ENCODE data around the gene ZNF738. TPM values are rescaled to one million over a fixed set of nuclear protein-coding genes. Genes with fewer than 3 reads are reported as not detected.
"Not testable (repeated sequence)": the region's sequence is repeated elsewhere in the genome, so short reads cannot be mapped to it uniquely, and the experiment has no call there.

ZNF738 gene
- total RNA-seq, 2 experiments from 2014 or later: 17.7 to 18.9 TPM

DNA sequence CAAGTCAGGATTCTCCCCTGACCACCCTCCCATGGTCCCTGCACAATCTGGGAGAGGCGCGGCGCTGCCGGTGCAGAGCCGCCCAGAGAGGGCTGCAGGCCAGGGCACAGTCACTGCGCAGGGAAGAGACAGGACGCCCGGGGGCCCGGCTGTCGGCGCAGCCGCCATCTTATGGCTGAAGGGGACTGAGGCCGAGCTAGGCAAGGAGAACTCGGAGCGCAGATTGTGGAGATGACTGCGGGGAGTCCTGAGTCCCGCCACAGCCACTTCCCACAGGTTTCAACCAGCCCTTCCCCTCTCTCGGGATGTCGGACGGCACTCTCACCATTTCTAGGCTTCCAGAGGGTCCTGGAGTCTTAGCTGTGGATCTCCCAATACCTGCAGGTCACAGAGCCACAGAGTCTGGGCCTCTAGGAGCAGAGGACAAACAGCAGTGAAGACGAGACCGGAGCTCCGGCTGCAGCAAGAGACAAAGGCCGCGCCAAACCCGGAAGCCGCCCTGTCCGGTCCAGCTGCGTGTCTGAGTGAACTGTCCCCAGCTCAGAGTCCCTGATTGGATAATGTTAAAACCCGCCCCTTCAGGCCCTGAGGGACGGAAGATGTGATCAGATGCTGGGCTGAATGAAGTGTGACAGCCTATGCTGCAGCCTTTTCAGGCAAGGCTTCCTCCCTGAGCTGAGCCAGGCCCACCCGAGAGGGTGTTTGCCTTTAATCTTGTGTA, 29.8 kb upstream of the ZNF738 start, which contains the start of gene ZNF708:
Gene ZNF708 (minus strand): TSS at position 526 of the 721 bp plus-strand sequence. CDS start 198 bp downstream, at position 328.
- TF ChIP-seq, protein P1, sequence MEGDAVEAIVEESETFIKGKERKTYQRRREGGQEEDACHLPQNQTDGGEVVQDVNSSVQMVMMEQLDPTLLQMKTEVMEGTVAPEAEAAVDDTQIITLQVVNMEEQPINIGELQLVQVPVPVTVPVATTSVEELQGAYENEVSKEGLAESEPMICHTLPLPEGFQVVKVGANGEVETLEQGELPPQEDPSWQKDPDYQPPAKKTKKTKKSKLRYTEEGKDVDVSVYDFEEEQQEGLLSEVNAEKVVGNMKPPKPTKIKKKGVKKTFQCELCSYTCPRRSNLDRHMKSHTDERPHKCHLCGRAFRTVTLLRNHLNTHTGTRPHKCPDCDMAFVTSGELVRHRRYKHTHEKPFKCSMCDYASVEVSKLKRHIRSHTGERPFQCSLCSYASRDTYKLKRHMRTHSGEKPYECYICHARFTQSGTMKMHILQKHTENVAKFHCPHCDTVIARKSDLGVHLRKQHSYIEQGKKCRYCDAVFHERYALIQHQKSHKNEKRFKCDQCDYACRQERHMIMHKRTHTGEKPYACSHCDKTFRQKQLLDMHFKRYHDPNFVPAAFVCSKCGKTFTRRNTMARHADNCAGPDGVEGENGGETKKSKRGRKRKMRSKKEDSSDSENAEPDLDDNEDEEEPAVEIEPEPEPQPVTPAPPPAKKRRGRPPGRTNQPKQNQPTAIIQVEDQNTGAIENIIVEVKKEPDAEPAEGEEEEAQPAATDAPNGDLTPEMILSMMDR (IDR thresholded peaks at IDR 0.05): no peak

DNA sequence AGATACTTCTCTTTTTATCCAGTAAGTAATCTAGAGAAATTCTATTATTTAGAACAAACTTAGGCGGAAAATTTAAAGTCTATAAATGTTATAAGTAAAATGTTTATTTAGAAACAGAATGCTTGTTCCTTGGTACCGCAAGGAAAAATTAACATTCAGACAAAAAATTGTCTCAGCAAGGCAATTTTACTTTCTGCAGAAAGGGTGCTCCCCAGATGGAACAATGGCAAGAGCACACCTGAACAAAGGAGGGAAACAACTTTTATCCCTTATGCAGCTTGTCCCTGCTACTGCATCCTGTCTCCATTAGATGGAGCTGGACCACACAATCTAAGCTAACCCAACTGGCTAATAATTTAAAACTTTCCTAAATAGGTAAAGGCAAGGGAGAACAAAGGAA, 23.1 kb upstream of the ZNF738 start:
- ChIA-PET CTCF (no interaction called here), POLR2A (no interaction called here)
- intact Hi-C loops (cut with micrococcal nuclease): no loop called here

More for the DNA sequence above, 29.8 kb upstream of the ZNF738 start, which contains the start of gene ZNF708:
- Mint-ChIP-seq H3K4me3 (peak within 1 kb of the TSS; percentile 95), H3K27ac (peak within 1 kb of the TSS; percentile 99), H3K27me3 (no peaks in the 10 kb centered on the region), H3K36me3 (ENCODE audit: low read depth) (peaks cover 30% of the 10 kb centered on the region), H3K4me1 (ENCODE audit: low read depth) (peaks cover 35% of the 10 kb centered on the region), H3K9me3 (peaks cover 13% of the 10 kb centered on the region)
- ChIA-PET CTCF (interaction anchor here (0.8 to 1.8 kb wide), 4 partner anchors 68 to 329 kb away, joined by 3 to 4 read pairs (median 4); no protein-coding TSS in a partner anchor), POLR2A (interaction anchor here (0.6 to 2.2 kb wide), 12 partner anchors 11 to 1469 kb away, joined by 3 to 15 read pairs (median 4); partner anchors contain the start of genes ZNF429, ZNF493 and ZNF738)
- intact Hi-C loops (cut with micrococcal nuclease): no loop called here
- DNase-seq (peak; percentile 91), ATAC-seq (peak; percentile 100)

DNA sequence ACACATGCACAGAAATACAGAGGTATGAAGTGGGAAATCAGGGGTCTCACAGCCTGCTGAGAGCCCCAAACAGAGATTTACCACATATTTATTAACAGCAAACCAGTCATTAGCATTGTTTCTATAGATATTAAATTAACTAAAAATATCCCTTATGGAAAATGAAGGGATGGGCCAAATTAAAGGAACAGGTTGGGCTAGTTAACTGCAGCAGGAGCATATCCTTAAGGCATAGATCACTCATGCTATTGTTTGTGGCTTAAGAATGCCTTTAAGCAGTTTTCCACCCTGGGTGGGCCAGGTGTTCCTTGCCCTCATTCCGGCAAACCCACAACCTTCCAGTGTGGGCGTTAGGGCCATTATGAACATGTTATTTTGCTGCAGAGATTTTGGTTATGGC, 14.0 kb upstream of the ZNF738 start:
- DNase-seq; H3K27me3 Mint-ChIP-seq; intact Hi-C loops (cut with micrococcal nuclease); H3K4me3 Mint-ChIP-seq; CTCF ChIA-PET; ATAC-seq; H3K4me1 Mint-ChIP-seq (ENCODE audit: low read depth); H3K36me3 Mint-ChIP-seq (ENCODE audit: low read depth); H3K27ac Mint-ChIP-seq: not testable (repeated sequence)
- H3K9me3 Mint-ChIP-seq: peaks cover 16% of the 10 kb centered on the region
- POLR2A ChIA-PET: interaction anchor here (0.5 kb wide), 1 partner anchor 37 kb away, joined by 3 read pairs; no protein-coding TSS in a partner anchor

More for the DNA sequence above, 23.1 kb upstream of the ZNF738 start:
- Mint-ChIP-seq H3K27me3 (no peaks in the 10 kb centered on the region), H3K9me3 (peaks cover 30% of the 10 kb centered on the region), H3K36me3 (ENCODE audit: low read depth) (peaks cover 2% of the 10 kb centered on the region), H3K4me1 (ENCODE audit: low read depth) (no peaks in the 10 kb centered on the region), H3K4me3 (no peak overlapping the region), H3K27ac (no peak overlapping the region)
- no peak for DNase-seq
- ATAC-seq: no peak
- TF ChIP-seq, protein P1 (IDR thresholded peaks at IDR 0.05): no peak

DNA sequence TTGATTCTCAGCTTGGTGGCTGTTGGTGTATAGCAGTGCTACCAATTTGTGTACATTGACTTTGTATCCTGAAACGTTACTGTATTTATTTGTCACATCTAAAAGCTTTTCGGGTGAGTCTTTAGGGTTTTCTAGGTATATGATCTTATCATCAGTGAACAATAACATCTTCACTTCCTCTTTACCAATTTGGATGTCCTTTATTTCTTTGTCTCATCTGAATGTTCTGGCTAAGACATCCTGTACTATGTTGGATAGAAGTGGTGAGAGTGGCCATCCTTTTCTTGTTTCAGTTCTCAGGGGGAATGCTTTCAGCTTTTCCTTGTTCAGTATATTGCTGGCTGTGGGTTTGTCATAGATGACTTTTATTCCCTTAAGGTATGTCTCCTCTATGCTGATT, 6.0 kb upstream of the ZNF738 start:
- ChIA-PET POLR2A (no interaction called here), CTCF (no interaction called here)
- no peaks in the 10 kb centered on the region for H3K4me1 Mint-ChIP-seq (ENCODE audit: low read depth)
- H3K9me3 Mint-ChIP-seq: peaks cover 16% of the 10 kb centered on the region
- DNase-seq (no peak), ATAC-seq (no peak)
- no peak overlapping the region for H3K27ac Mint-ChIP-seq
- H3K4me3 Mint-ChIP-seq: no peak overlapping the region
- H3K36me3 Mint-ChIP-seq (ENCODE audit: low read depth): no peaks in the 10 kb centered on the region
- H3K27me3 Mint-ChIP-seq: no peaks in the 10 kb centered on the region
- TF ChIP-seq, protein P1 (IDR thresholded peaks at IDR 0.05): no peak
- intact Hi-C loops (cut with micrococcal nuclease): no loop called here

DNA sequence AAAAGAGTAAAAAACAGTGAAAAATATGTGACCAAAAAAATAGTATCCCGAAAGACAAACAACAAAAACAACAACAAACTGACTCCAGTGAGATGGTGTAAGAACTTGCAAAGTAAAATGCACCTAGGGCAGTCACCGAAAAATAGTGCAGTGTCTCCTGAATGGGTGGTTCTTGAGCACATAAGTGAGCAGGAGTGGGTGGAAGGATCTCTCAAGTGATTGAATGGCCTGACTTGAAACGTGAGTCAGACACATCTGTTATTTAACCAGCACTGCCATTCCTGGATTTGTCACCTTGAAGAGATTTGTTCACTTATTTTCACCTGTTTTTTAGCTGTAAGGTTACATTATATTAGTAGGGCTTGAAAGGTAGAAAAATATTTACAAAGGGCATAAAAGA, 3.5 kb downstream of the ZNF738 start:
- H3K27me3 Mint-ChIP-seq: no peaks in the 10 kb centered on the region
- ChIA-PET CTCF (interaction anchor here (1.0 kb wide), 1 partner anchor 121 kb away, joined by 3 read pairs; no protein-coding TSS in a partner anchor), POLR2A (no interaction called here)
- peaks cover 12% of the 10 kb centered on the region for H3K4me1 Mint-ChIP-seq (ENCODE audit: low read depth)
- no peak overlapping the region for H3K4me3 Mint-ChIP-seq
- peaks cover 60% of the 10 kb centered on the region for H3K36me3 Mint-ChIP-seq (ENCODE audit: low read depth)
- ATAC-seq (no peak), DNase-seq (no peak)
- no peak overlapping the region for H3K27ac Mint-ChIP-seq
- peaks cover 4% of the 10 kb centered on the region for H3K9me3 Mint-ChIP-seq
- intact Hi-C loops (cut with micrococcal nuclease): no loop called here
- TF ChIP-seq, protein P1 (IDR thresholded peaks at IDR 0.05): no peak

All from activated CD8-positive, alpha-beta T cell treated with anti-CD3 and anti-CD28 coated beads for 36 hours (primary cell).